Parietal lobe (tissue), 2 donors: Measurements from ENCODE around the gene RLN2. TPM values are rescaled to one million over a fixed set of nuclear protein-coding genes. Genes with fewer than 3 reads are reported as not detected.

Source experiments
- small RNA-seq: library from RNA; depleted of rRNA; stranded (forward); fragments of <200 nt; gene quantifications from one replicate; pipeline ENCODE3, GENCODE V24; 2014; ENCODE audit warnings: low replicate concordance
- total RNA-seq: library from RNA; depleted of rRNA; stranded (reverse); fragments of >200 nt; gene quantifications from one replicate; pipeline ENCODE4 v1.2.3, GENCODE V29; 2014

RLN2 gene, protein sequence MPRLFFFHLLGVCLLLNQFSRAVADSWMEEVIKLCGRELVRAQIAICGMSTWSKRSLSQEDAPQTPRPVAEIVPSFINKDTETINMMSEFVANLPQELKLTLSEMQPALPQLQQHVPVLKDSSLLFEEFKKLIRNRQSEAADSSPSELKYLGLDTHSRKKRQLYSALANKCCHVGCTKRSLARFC
- total RNA-seq, result not detected

DNA sequence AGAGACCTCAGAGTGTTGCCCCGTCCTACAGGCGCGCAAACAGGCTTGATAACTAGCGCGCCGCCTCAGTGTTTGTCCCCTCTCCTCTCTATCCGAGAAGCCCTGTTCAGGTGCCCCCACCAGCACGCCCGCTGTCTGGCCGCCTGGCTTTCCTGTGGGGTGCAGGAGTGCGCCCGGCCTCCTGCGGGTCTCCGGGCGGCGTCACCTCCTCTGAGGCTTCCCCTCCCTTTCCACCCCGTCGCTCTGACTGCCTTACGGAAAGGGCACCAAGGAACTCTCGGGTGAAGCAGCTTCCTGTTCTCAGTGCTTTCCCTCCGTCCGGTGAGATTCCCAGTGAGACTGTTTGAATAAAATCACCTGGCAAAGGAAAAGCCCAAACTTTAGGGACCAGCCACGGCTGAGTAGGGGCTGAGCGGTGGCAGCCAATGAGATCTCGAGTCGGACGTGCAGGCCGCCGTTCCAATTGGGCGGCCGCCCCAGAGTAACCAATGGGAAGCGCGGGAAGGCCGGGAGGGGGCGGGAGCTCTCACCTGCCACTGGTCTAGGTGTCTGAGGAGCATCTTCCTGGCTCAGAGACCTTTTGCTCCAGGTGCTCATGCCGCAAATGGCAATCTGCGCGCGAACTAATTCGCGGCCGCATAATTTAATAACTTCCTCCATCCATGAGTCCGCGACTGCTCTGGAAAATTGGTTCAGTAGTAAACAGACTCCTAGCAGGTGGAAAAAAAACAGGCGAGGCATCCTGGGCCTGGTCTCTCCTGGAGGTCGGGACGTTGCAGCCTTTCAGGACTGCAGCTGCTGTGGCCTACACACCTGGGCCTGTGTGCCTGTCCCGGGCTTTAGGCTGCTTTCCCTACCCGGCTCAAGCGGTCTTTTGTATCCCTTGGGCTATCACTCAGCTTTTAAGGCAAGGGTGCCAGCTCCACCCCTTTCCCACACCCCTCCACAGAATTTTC, at the start of gene RLN2:
RLN2 (minus strand) TSS at position 877 of the 956 bp plus-strand sequence; CDS start at position 741, 136 bp downstream.

GRCh38 chr9:5338992-5339981, 34.8 kb upstream of the RLN2 start, which contains the start of gene RLN1:
Gene RLN1, minus strand, starts transcription at chr9:5339876. Its CDS starts 130 bp downstream, at chr9:5339746.

Small RNA genes within 50 kb of the gene (small RNA-seq; reads per million reads assigned to genes)
- not detected for gene HMGN2P31

Other genes starting within 250 kb of the RLN2 start
- gene INSL6, start 119.1 kb downstream of the RLN2 start, total RNA-seq, result not detected
- gene INSL4, start 73.3 kb downstream of the RLN2 start, total RNA-seq, result not detected
- 1.3 TPM for gene RLN1, start 35.2 kb upstream of the RLN2 start, total RNA-seq
- gene PLGRKT, start 133.2 kb upstream of the RLN2 start, total RNA-seq, result 16.0 TPM
- 0.31 TPM for gene CD274, start 145.8 kb upstream of the RLN2 start, total RNA-seq
- gene PDCD1LG2, start 205.8 kb upstream of the RLN2 start, total RNA-seq, result 0.63 TPM